Memory B cell (primary cell): Measurements from ENCODE around the gene PAFAH1B2.
A peak's percentile ranks its signal among the peaks of the same experiment; 100 is the strongest.

ENCODE experiments used
- ATAC-seq: fragments of 150-1000 bp; cut with Tn5 transposase; 2 replicates; pipeline ENCODE4 v1.10.0; 2021; ENCODE audit warnings: low read depth, mild to moderate bottlenecking, moderate library complexity
- DNase-seq, 2 donors: peaks; one replicate each; pipeline ENCODE4 v3.0.0; 2022; ENCODE audit warnings: low spot score in 2 of 2
- H3K27ac Mint-ChIP-seq: one replicate; pipeline ENCODE4 v1.8.0; 2022; ENCODE audit warnings: mild to moderate bottlenecking, moderate library complexity, mixed read lengths
- H3K27me3 Mint-ChIP-seq: one replicate; pipeline ENCODE4 v1.8.0; 2022; ENCODE audit warnings: mixed read lengths
- H3K36me3 Mint-ChIP-seq: one replicate; pipeline ENCODE4 v1.8.0; 2022; ENCODE audit warnings: mild to moderate bottlenecking, mixed read lengths
- H3K4me1 Mint-ChIP-seq: one replicate; pipeline ENCODE4 v1.8.0; 2022; ENCODE audit warnings: mixed read lengths
- H3K4me3 Mint-ChIP-seq: one replicate; pipeline ENCODE4 v1.8.0; 2022; ENCODE audit warnings: mild to moderate bottlenecking, moderate library complexity, mixed read lengths
- H3K9me3 Mint-ChIP-seq: one replicate; pipeline ENCODE4 v1.8.0; 2022; ENCODE audit warnings: mixed read lengths

PAFAH1B2 gene, protein sequence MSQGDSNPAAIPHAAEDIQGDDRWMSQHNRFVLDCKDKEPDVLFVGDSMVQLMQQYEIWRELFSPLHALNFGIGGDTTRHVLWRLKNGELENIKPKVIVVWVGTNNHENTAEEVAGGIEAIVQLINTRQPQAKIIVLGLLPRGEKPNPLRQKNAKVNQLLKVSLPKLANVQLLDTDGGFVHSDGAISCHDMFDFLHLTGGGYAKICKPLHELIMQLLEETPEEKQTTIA

DNA sequence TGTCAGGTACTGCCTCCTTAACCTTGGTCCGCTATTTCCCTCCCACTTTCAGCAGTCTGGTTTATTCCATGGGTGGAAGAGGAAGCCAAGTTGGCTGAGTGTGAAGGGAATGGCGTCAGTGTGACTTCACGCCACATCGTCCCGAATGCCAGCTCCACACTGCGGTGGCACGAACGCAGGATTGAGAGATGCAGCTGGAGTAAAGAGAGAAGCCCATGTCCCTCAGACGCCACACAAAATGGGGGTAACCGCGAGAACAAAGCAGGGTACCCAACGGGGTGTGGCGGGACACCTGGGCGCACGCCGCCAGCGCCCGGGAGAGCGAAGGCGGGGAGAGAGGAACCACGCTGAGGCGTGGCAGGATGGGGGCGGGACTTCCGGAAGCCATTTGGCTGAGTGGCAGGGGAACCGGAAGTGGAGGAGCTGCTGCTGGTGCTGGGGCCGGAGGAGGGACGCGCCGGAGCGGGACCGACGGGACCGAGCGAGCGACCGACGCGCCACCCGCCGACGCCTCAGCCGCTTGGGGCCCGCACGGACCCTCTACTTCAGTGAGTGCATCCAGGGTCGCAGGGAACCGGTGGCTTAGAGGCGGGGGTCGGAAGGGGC is at the start of gene PAFAH1B2:
TSS of gene PAFAH1B2 (plus strand) at position 417 of the 606 bp plus-strand sequence. CDS start 8,161 bp downstream, outside the sequence.
- H3K36me3 Mint-ChIP-seq: peaks cover 12% of the 10 kb centered on the region
- no peaks in the 10 kb centered on the region for H3K9me3 Mint-ChIP-seq
- peaks cover 7% of the 10 kb centered on the region for H3K27me3 Mint-ChIP-seq
- peak within 1 kb of the TSS; percentile 100 for H3K4me3 Mint-ChIP-seq
- ATAC-seq (peak; percentile 92), DNase-seq (peak; percentile 96)
- H3K27ac Mint-ChIP-seq: peak within 1 kb of the TSS; percentile 95
- H3K4me1 Mint-ChIP-seq: peaks cover 28% of the 10 kb centered on the region

DNA sequence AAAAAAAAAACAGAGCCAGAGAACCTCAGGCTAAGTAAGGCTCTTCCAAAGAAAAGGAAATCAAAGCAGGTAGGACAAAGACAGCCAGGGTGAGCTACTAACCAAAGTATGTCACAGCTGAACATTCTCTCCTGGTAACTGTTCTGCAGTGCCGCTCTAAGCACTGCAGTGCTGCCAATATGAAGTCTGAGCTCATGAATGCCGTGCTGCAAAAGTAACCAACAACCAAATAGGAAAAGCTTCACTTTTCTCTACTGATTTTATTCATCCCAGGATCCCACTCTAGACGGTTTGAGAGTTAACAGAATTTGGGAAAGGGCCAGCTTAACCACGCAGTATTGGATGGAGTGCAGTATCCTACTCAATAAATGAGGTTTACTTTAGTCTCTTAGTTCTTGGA is 49.3 kb upstream of the PAFAH1B2 start:
- Mint-ChIP-seq H3K9me3 (peaks cover 4% of the 10 kb centered on the region), H3K4me1 (peaks cover 67% of the 10 kb centered on the region), H3K27ac (peak overlapping the region; percentile 42), H3K27me3 (no peaks in the 10 kb centered on the region), H3K36me3 (peaks cover 9% of the 10 kb centered on the region), H3K4me3 (peak overlapping the region; percentile 92)
- ATAC-seq: no peak
- no peak for DNase-seq

- Mint-ChIP-seq H3K27ac (peak overlapping the region; percentile 100), H3K9me3 (peaks cover 4% of the 10 kb centered on the region), H3K27me3 (no peaks in the 10 kb centered on the region), H3K36me3 (peaks cover 9% of the 10 kb centered on the region), H3K4me1 (peaks cover 63% of the 10 kb centered on the region), H3K4me3 (peak overlapping the region; percentile 92)
- DNase-seq (no peak), ATAC-seq (no peak)
Measured at GRCh38 chr11:117095284-117096161, 48.6 kb upstream of the PAFAH1B2 start.

DNA sequence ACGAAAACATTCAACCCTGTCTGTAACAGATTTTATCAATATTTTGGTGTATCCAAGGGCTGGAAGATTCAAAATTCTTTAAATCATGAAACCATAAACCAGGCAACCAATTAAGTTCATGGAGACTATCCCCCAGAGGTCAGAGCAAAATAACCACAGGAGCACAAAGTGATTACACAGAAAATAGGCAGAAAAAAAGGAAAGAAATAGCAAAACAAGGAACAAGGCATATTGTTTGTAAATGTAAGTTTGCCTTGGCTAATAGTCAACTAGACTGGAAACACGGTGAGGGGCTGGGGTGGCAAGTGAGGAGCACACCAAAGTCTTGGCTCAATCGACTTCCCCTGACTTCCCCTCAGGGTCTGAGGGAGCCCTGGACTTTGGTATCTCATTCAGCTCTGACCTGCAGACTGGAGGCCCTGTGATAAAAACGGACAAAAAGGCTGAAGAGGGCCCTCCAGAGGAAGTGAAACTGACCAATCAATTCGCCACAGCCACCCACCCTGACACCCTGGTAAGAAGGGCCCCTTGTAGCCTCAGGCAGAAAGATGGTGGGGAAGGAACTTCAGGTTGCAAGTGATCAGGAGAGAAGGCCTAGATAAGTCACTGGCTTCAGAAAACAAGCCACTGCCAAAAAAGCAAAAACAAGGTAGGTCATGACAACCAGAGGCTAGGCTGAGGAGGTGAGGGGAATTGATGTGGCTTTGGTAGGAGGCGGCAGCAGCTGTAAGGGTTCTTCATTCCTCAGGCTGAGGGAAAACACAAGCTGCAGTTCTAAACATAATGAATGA is 47.7 kb upstream of the PAFAH1B2 start:
- Mint-ChIP-seq H3K27me3 (no peaks in the 10 kb centered on the region), H3K4me1 (peaks cover 60% of the 10 kb centered on the region), H3K27ac (peak overlapping the region; percentile 100), H3K9me3 (peaks cover 4% of the 10 kb centered on the region), H3K36me3 (peaks cover 9% of the 10 kb centered on the region), H3K4me3 (peak overlapping the region; percentile 92)
- DNase-seq: peak; percentile 10 to 35
- peak; percentile 16 for ATAC-seq

GRCh38 chr11:117097014-117097388 is 47.1 kb upstream of the PAFAH1B2 start:
- Mint-ChIP-seq H3K4me1 (peaks cover 57% of the 10 kb centered on the region), H3K27me3 (no peaks in the 10 kb centered on the region), H3K4me3 (peak overlapping the region; percentile 92), H3K36me3 (peaks cover 9% of the 10 kb centered on the region), H3K27ac (peak overlapping the region; percentile 100), H3K9me3 (peaks cover 4% of the 10 kb centered on the region)
- ATAC-seq: no peak
- no peak for DNase-seq

GRCh38 chr11:117097389-117098268 is 46.5 kb upstream of the PAFAH1B2 start:
- peaks cover 50% of the 10 kb centered on the region for H3K4me1 Mint-ChIP-seq
- H3K27ac Mint-ChIP-seq: peak overlapping the region; percentile 100
- H3K4me3 Mint-ChIP-seq: peak overlapping the region; percentile 92
- ATAC-seq (peak; percentile 14), DNase-seq (peak; percentile 11 to 39)
- H3K9me3 Mint-ChIP-seq: no peaks in the 10 kb centered on the region
- H3K36me3 Mint-ChIP-seq: peaks cover 4% of the 10 kb centered on the region
- H3K27me3 Mint-ChIP-seq: no peaks in the 10 kb centered on the region

GRCh38 chr11:117098269-117099232 is 45.5 kb upstream of the PAFAH1B2 start, which contains the start of gene SIK3:
TSS of gene SIK3 (minus strand) at chr11:117098428. CDS start at chr11:117098415, 13 bp downstream.
- peaks cover 44% of the 10 kb centered on the region for H3K4me1 Mint-ChIP-seq
- ATAC-seq (peak; percentile 84), DNase-seq (peak; percentile 92 to 93)
- H3K36me3 Mint-ChIP-seq: no peaks in the 10 kb centered on the region
- peak within 1 kb of the TSS; percentile 92 for H3K4me3 Mint-ChIP-seq
- peak within 1 kb of the TSS; percentile 100 for H3K27ac Mint-ChIP-seq
- H3K9me3 Mint-ChIP-seq: no peaks in the 10 kb centered on the region
- no peaks in the 10 kb centered on the region for H3K27me3 Mint-ChIP-seq

DNA sequence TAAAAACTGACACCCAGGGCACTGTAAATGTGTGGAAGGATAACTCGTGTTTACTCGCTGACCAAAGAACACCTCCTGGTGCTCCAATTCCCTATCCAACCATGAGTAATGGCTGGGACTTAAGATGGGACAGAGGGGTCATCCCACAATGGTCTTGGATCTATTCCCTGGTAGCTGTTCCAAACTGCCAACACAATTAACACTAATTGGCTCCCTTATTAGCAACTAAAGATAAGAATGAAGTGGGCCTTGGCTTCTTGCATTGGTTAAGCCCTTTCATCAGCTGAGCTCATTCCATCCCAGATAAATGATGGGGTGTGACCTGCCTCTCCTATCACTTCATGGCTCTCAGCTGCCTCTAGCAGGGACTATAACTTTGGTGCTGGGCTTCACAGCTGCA is 44.4 kb upstream of the PAFAH1B2 start:
- Mint-ChIP-seq H3K4me3 (peak overlapping the region; percentile 92), H3K9me3 (no peaks in the 10 kb centered on the region), H3K36me3 (no peaks in the 10 kb centered on the region), H3K27ac (peak overlapping the region; percentile 100), H3K4me1 (peaks cover 39% of the 10 kb centered on the region), H3K27me3 (no peaks in the 10 kb centered on the region)
- ATAC-seq (no peak), DNase-seq (no peak)

DNA sequence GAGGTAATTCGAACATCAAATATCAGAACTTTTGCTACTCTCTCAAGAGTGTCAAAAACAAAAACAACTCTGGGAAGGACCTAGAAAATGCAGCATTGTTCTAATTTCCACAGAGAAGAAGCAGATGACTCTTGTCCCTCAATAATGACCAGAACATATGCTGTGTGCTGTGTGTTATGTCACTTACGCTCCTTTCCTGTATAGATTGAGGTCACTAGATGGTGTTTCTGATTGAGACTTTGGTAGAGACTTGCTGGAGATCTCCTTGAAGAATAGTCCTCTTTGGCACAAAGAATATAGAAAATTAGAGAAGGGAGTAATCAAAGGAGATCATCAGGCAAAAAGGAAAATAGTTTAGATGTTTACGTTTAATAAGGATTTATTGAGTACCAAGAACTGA is 43.5 kb upstream of the PAFAH1B2 start:
- no peaks in the 10 kb centered on the region for H3K36me3 Mint-ChIP-seq
- H3K4me3 Mint-ChIP-seq: no peak overlapping the region
- ATAC-seq: no peak
- DNase-seq: no peak
- H3K27ac Mint-ChIP-seq: peak overlapping the region; percentile 100
- H3K9me3 Mint-ChIP-seq: no peaks in the 10 kb centered on the region
- H3K27me3 Mint-ChIP-seq: no peaks in the 10 kb centered on the region
- peaks cover 33% of the 10 kb centered on the region for H3K4me1 Mint-ChIP-seq

DNA sequence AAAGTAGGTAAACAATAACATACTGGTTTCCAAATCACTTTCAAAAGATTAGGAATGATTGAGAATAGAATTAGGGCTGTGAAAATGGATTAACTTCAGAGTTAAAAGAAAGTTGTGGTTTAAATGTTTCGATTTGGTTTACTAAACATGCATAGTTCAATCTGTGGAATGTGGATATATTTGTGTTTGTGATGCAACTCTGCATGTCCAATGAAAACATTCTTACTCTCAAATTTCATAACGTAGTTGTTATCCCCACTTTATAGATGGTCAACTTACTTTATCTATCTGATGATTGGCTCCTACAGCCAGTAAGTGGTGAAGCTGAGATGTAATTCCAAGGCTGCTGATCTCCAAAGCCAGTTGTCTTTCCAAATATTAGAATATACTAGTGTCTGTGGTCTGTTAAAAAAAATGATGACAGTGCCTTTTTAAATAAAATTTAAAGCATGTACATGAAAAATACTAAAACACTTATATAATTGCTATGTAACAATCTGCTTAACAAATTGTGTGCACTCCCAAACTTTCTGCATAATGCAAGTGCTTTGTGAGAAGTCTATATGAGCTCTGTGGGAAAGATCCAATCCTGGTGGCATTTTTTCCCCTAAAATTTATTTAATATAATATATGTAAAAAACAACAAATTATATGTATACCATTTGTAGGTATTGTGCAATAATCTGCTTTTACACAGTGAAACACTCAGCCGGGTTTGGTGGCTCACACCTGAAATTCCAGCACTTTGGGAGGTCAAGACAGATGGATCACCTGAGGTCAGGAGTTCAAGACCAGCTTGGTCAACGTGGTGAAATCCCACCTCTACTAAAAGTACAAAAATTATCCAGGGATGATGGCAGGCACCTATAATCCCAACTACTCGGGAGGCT is 36.1 kb upstream of the PAFAH1B2 start:
- Mint-ChIP-seq H3K27ac (no peak overlapping the region), H3K4me1 (peaks cover 10% of the 10 kb centered on the region), H3K4me3 (no peak overlapping the region), H3K36me3 (no peaks in the 10 kb centered on the region), H3K27me3 (no peaks in the 10 kb centered on the region), H3K9me3 (no peaks in the 10 kb centered on the region)
- DNase-seq (no peak), ATAC-seq (no peak)

- H3K4me3 Mint-ChIP-seq: no peak overlapping the region
- H3K4me1 Mint-ChIP-seq: peaks cover 8% of the 10 kb centered on the region
- no peak for ATAC-seq
- no peak for DNase-seq
- no peaks in the 10 kb centered on the region for H3K36me3 Mint-ChIP-seq
- no peaks in the 10 kb centered on the region for H3K9me3 Mint-ChIP-seq
- H3K27me3 Mint-ChIP-seq: no peaks in the 10 kb centered on the region
- no peak overlapping the region for H3K27ac Mint-ChIP-seq
Measured at GRCh38 chr11:117110294-117110950, 33.7 kb upstream of the PAFAH1B2 start.
